ENCODE data around the gene MRNIP. TPM values are rescaled to one million over a fixed set of nuclear protein-coding genes. Genes with fewer than 3 reads are reported as not detected.
"Not testable (repeated sequence)": the region's sequence is repeated elsewhere in the genome, so short reads cannot be mapped to it uniquely, and the experiment has no call there.

MRNIP gene
- total and polyA plus RNA-seq, 3 experiments from 2014 or later = 17.7 to 27.2 (median 23.9) TPM

GRCh38 chr5:179839328-179840256, 19.0 kb downstream of the MRNIP start:
- Histone ChIP-seq H3K4me3 (ENCODE audit: low read length) (no peak overlapping the region), H3K9me3 (ENCODE audit: low read length) (no peaks in the 10 kb centered on the region), H3K36me3 (ENCODE audit: insufficient read depth, low read length) (peaks cover 44% of the 10 kb centered on the region), H3K27ac (ENCODE audit: low read depth, low read length) (no peak overlapping the region), H3K4me1 (ENCODE audit: insufficient read depth, low read length) (peaks cover 18% of the 10 kb centered on the region), H3K27me3 (ENCODE audit: insufficient read depth, low read length, poor library complexity, severe bottlenecking) (no peaks in the 10 kb centered on the region)
- H3K27me3 Mint-ChIP-seq = no peaks in the 10 kb centered on the region
- peak overlapping the region in 5 of 8 donors; percentile 35 to 84 (median 58) for H3K27ac Mint-ChIP-seq
- DNase-seq = no peak
- ChIA-PET CTCF (no interaction called here), POLR2A (no interaction called here)
- H3K4me1 Mint-ChIP-seq = peaks cover 15 to 25% (median 16%) of the 10 kb centered on the region in 3 donors
- H3K36me3 Mint-ChIP-seq = peaks cover 4 to 78% (median 15%) of the 10 kb centered on the region in 3 donors
- H3K9me3 Mint-ChIP-seq = no peaks in the 10 kb centered on the region
- H3K4me3 Mint-ChIP-seq = no peak overlapping the region

- Mint-ChIP-seq H3K27ac (peak overlapping the region; percentile 81 to 97 (median 92)), H3K27me3 (peaks cover 0 to 2% of the 10 kb centered on the region in 2 donors), H3K4me3 (peak overlapping the region in 6 of 7 donors; percentile 28 to 72 (median 64)), H3K4me1 (peaks cover 16 to 31% (median 16%) of the 10 kb centered on the region in 3 donors), H3K36me3 (peaks cover 4 to 82% (median 15%) of the 10 kb centered on the region in 3 donors), H3K9me3 (no peaks in the 10 kb centered on the region)
- Histone ChIP-seq H3K9me3 (ENCODE audit: low read length) (no peaks in the 10 kb centered on the region), H3K27ac (ENCODE audit: low read depth, low read length) (peak overlapping the region; percentile 51), H3K27me3 (ENCODE audit: insufficient read depth, low read length, poor library complexity, severe bottlenecking) (no peaks in the 10 kb centered on the region), H3K4me3 (ENCODE audit: low read length) (no peak overlapping the region), H3K4me1 (ENCODE audit: insufficient read depth, low read length) (peaks cover 18% of the 10 kb centered on the region), H3K36me3 (ENCODE audit: insufficient read depth, low read length) (peaks cover 60% of the 10 kb centered on the region)
- ChIA-PET CTCF (interaction anchor here (1.1 to 1.9 kb wide), 3 partner anchors 15 to 74 kb away, joined by 3 to 4 read pairs (median 4); no protein-coding TSS in a partner anchor), POLR2A (interaction anchor here (0.8 to 1.8 kb wide), 3 partner anchors 15 to 74 kb away, joined by 4 to 9 read pairs (median 6); no protein-coding TSS in a partner anchor)
- no peak for DNase-seq
Observed at GRCh38 chr5:179837076-179838011, 21.3 kb downstream of the MRNIP start.

- ChIA-PET CTCF (interaction anchor here (1.1 to 1.9 kb wide), 2 partner anchors 14 to 74 kb away, joined by 4 read pairs; no protein-coding TSS in a partner anchor), POLR2A (interaction anchor here (1.0 to 1.8 kb wide), 2 partner anchors 14 to 73 kb away, joined by 4 to 9 read pairs; no protein-coding TSS in a partner anchor)
- Mint-ChIP-seq H3K36me3 (peaks cover 4 to 85% (median 17%) of the 10 kb centered on the region in 3 donors), H3K4me1 (peaks cover 16 to 31% (median 18%) of the 10 kb centered on the region in 3 donors), H3K27ac (peak overlapping the region; percentile 81 to 97 (median 92)), H3K9me3 (no peaks in the 10 kb centered on the region), H3K4me3 (peak overlapping the region; percentile 28 to 72 (median 60)), H3K27me3 (peaks cover 0 to 2% of the 10 kb centered on the region in 2 donors)
- Histone ChIP-seq H3K36me3 (ENCODE audit: insufficient read depth, low read length) (peaks cover 63% of the 10 kb centered on the region), H3K27ac (ENCODE audit: low read depth, low read length) (peak overlapping the region; percentile 51), H3K9me3 (ENCODE audit: low read length) (no peaks in the 10 kb centered on the region), H3K4me3 (ENCODE audit: low read length) (no peak overlapping the region), H3K4me1 (ENCODE audit: insufficient read depth, low read length) (peaks cover 18% of the 10 kb centered on the region), H3K27me3 (ENCODE audit: insufficient read depth, low read length, poor library complexity, severe bottlenecking) (no peaks in the 10 kb centered on the region)
- DNase-seq = peak; percentile 45 to 77 (median 53)
Observed at GRCh38 chr5:179836225-179837019, 22.2 kb downstream of the MRNIP start.

GRCh38 chr5:179834871-179835270, 23.7 kb downstream of the MRNIP start:
- H3K9me3 ChIP-seq (ENCODE audit: low read length); H3K27me3 ChIP-seq (ENCODE audit: insufficient read depth, low read length, poor library complexity, severe bottlenecking); H3K4me3 Mint-ChIP-seq; H3K27me3 Mint-ChIP-seq; H3K9me3 Mint-ChIP-seq; CTCF ChIA-PET; H3K4me3 ChIP-seq (ENCODE audit: low read length); H3K27ac ChIP-seq (ENCODE audit: low read depth, low read length); POLR2A ChIA-PET: not testable (repeated sequence)
- peak in 1 of 5 donors; percentile 17 for DNase-seq
- Mint-ChIP-seq H3K27ac (peak overlapping the region in 1 of 8 donors; percentile 46), H3K4me1 (peaks cover 16 to 31% (median 18%) of the 10 kb centered on the region in 3 donors), H3K36me3 (peaks cover 9 to 85% (median 20%) of the 10 kb centered on the region in 3 donors)
- Histone ChIP-seq H3K36me3 (ENCODE audit: insufficient read depth, low read length) (peaks cover 60% of the 10 kb centered on the region), H3K4me1 (ENCODE audit: insufficient read depth, low read length) (peaks cover 18% of the 10 kb centered on the region)

GRCh38 chr5:179834120-179834519, 24.5 kb downstream of the MRNIP start:
- H3K9me3 Mint-ChIP-seq = no peaks in the 10 kb centered on the region
- Histone ChIP-seq H3K36me3 (ENCODE audit: insufficient read depth, low read length) (peaks cover 62% of the 10 kb centered on the region), H3K4me1 (ENCODE audit: insufficient read depth, low read length) (peaks cover 18% of the 10 kb centered on the region), H3K27ac (ENCODE audit: low read depth, low read length) (no peak overlapping the region), H3K27me3 (ENCODE audit: insufficient read depth, low read length, poor library complexity, severe bottlenecking) (no peaks in the 10 kb centered on the region), H3K9me3 (ENCODE audit: low read length) (no peaks in the 10 kb centered on the region), H3K4me3 (ENCODE audit: low read length) (no peak overlapping the region)
- H3K27me3 Mint-ChIP-seq = peaks cover 0 to 2% of the 10 kb centered on the region in 2 donors
- H3K4me1 Mint-ChIP-seq = peaks cover 18 to 35% (median 21%) of the 10 kb centered on the region in 3 donors
- peak in 1 of 5 donors; percentile 7 for DNase-seq
- H3K27ac Mint-ChIP-seq = peak overlapping the region in 1 of 8 donors; percentile 64
- ChIA-PET CTCF (interaction anchor here (1.1 kb wide), 1 partner anchor 32 kb away, joined by 3 read pairs; no protein-coding TSS in a partner anchor), POLR2A (no interaction called here)
- peaks cover 9 to 86% (median 24%) of the 10 kb centered on the region in 3 donors for H3K36me3 Mint-ChIP-seq
- H3K4me3 Mint-ChIP-seq = no peak overlapping the region

GRCh38 chr5:179833709-179834070, 24.9 kb downstream of the MRNIP start:
- Mint-ChIP-seq H3K27ac (peak overlapping the region in 1 of 8 donors; percentile 64), H3K4me1 (peaks cover 20 to 37% (median 22%) of the 10 kb centered on the region in 3 donors), H3K4me3 (no peak overlapping the region), H3K27me3 (peaks cover 0 to 2% of the 10 kb centered on the region in 2 donors), H3K36me3 (peaks cover 12 to 88% (median 26%) of the 10 kb centered on the region in 3 donors), H3K9me3 (no peaks in the 10 kb centered on the region)
- Histone ChIP-seq H3K27ac (ENCODE audit: low read depth, low read length) (no peak overlapping the region), H3K27me3 (ENCODE audit: insufficient read depth, low read length, poor library complexity, severe bottlenecking) (no peaks in the 10 kb centered on the region), H3K9me3 (ENCODE audit: low read length) (no peaks in the 10 kb centered on the region), H3K4me1 (ENCODE audit: insufficient read depth, low read length) (peaks cover 18% of the 10 kb centered on the region), H3K4me3 (ENCODE audit: low read length) (no peak overlapping the region), H3K36me3 (ENCODE audit: insufficient read depth, low read length) (peaks cover 66% of the 10 kb centered on the region)
- no peak for DNase-seq
- CTCF ChIA-PET = interaction anchor here (0.6 to 1.1 kb wide), 2 partner anchors 32 to 742 kb away, joined by 3 read pairs; no protein-coding TSS in a partner anchor
- POLR2A ChIA-PET = no interaction called here

All from CD8-positive, alpha-beta memory T cell (primary cell).